ENCODE data around the gene SPRYD7.

GRCh38 chr13:49867834-49868233, 68.3 kb downstream of the SPRYD7 start:
- TF ChIP-seq, protein P1, sequence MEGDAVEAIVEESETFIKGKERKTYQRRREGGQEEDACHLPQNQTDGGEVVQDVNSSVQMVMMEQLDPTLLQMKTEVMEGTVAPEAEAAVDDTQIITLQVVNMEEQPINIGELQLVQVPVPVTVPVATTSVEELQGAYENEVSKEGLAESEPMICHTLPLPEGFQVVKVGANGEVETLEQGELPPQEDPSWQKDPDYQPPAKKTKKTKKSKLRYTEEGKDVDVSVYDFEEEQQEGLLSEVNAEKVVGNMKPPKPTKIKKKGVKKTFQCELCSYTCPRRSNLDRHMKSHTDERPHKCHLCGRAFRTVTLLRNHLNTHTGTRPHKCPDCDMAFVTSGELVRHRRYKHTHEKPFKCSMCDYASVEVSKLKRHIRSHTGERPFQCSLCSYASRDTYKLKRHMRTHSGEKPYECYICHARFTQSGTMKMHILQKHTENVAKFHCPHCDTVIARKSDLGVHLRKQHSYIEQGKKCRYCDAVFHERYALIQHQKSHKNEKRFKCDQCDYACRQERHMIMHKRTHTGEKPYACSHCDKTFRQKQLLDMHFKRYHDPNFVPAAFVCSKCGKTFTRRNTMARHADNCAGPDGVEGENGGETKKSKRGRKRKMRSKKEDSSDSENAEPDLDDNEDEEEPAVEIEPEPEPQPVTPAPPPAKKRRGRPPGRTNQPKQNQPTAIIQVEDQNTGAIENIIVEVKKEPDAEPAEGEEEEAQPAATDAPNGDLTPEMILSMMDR (IDR thresholded peaks at IDR 0.05; ENCODE audit: low read length), result no peak
- no peak for TF ChIP-seq EZH2 (IDR thresholded peaks at IDR 0.05; ENCODE audit: borderline replicate concordance, low read length)
